H1 (cell line): Measurements from ENCODE around the gene PFN4. TPM values are rescaled to one million over a fixed set of nuclear protein-coding genes. Genes with fewer than 3 reads are reported as not detected.

ENCODE experiments used
- CTCF ChIA-PET: fragments of 300-600 bp; sonication (Branson Sonifier 250); formaldehyde crosslinking; loops from one replicate; lab custom pipeline; 2021; ENCODE audit not compliant: partially characterized antibody; lab: Charles Lee
- POLR2A ChIA-PET: fragments of 300-600 bp; sonication (Branson Sonifier 250); formaldehyde crosslinking; loops from one replicate; lab custom pipeline; 2021; ENCODE audit warnings: inconsistent platforms; ENCODE audit not compliant: partially characterized antibody; lab: Charles Lee
- DNase-seq, 2 experiments: peaks; one replicate each; pipeline versions ENCODE4 v3.0.0 to v3.0.0-alpha.2; 2010 to 2022; ENCODE audit warnings: low spot score in 2 of 2, low read depth in 1 of 2, mixed read lengths in 1 of 2
- FAIRE-seq: peaks from 2 replicates; lab custom pipeline; 2011; peaks lifted over from hg19 to GRCh38; lab: Jason Lieb, UNC
- H2AFZ ChIP-seq: 2 replicates; pipeline ENCODE4 v1.8.1; 2012; ENCODE audit warnings: low read length, inconsistent platforms
- H2AK5ac ChIP-seq: 2 replicates; pipeline ENCODE4 v1.6.1; 2013; ENCODE audit warnings: low read depth, low read length
- H2BK120ac ChIP-seq: replicated peaks from 2 replicates; pipeline ENCODE3; 2013; ENCODE audit warnings: low read depth, low read length, inconsistent platforms
- H2BK12ac ChIP-seq: 2 replicates; pipeline ENCODE4 v1.6.1; 2013; ENCODE audit warnings: low read depth, low read length
- H2BK15ac ChIP-seq: 2 replicates; pipeline ENCODE4 v1.6.1; 2013; ENCODE audit warnings: low read length
- H2BK20ac ChIP-seq: 2 replicates; pipeline ENCODE4 v1.6.1; 2013; ENCODE audit warnings: low read length
- H2BK5ac ChIP-seq: 2 replicates; pipeline ENCODE4 v1.6.1; 2013; ENCODE audit warnings: low read depth, low read length
- H3K14ac ChIP-seq: 2 replicates; pipeline ENCODE4 v1.6.1; 2013; ENCODE audit warnings: inconsistent platforms; ENCODE audit not compliant: insufficient read length
- H3K18ac ChIP-seq: 2 replicates; pipeline ENCODE4 v1.6.1; 2013; ENCODE audit warnings: low read length; ENCODE audit errors: extremely low read depth
- H3K23ac ChIP-seq: 2 replicates; pipeline ENCODE4 v1.6.1; 2013; ENCODE audit warnings: inconsistent platforms; ENCODE audit not compliant: insufficient read length
- H3K23me2 ChIP-seq: 2 replicates; pipeline ENCODE4 v1.6.1; 2013; ENCODE audit warnings: low read depth, low read length
- H3K27ac ChIP-seq: 2 replicates; pipeline ENCODE4 v1.6.1; 2011; ENCODE audit warnings: low read depth, low read length, inconsistent platforms
- H3K27me3 ChIP-seq, 4 experiments: replicated peaks in 1 of 4; 1 replicate in 1 of 4; 2 replicates in 3 of 4; pipeline versions ENCODE4 v1.6.1 to v1.8.1; 2011 to 2013; ENCODE audit warnings: low read length in 3 of 4, mild to moderate bottlenecking in 3 of 4, inconsistent platforms in 2 of 4, mixed read lengths in 2 of 4, moderate library complexity in 1 of 4; ENCODE audit not compliant: control insufficient read depth in 3 of 4, insufficient read depth in 3 of 4; ENCODE audit errors: extremely low read depth in 1 of 4
- H3K36me3 ChIP-seq, 4 experiments: 2 replicates each; pipeline versions ENCODE4 v1.6.1 to v1.8.1; 2011 to 2013; ENCODE audit warnings: mild to moderate bottlenecking in 4 of 4, low read length in 3 of 4, moderate library complexity in 2 of 4, control low read depth in 1 of 4, inconsistent platforms in 1 of 4; ENCODE audit not compliant: insufficient read depth in 4 of 4, control insufficient read depth in 2 of 4
- H3K4ac ChIP-seq: replicated peaks from 2 replicates; pipeline ENCODE3; 2013; ENCODE audit warnings: low read length, low read depth, mixed read lengths, inconsistent platforms; ENCODE audit not compliant: insufficient read length
- H3K4me1 ChIP-seq, 4 experiments: replicated peaks in 1 of 4; 1 replicate in 1 of 4; 2 replicates in 3 of 4; pipeline versions ENCODE4 v1.6.1 to v1.8.1; 2011 to 2013; ENCODE audit warnings: low read length in 3 of 4, inconsistent platforms in 2 of 4, mixed read lengths in 1 of 4; ENCODE audit not compliant: insufficient read depth in 4 of 4, control insufficient read depth in 3 of 4
- H3K4me2 ChIP-seq, 2 experiments: 2 replicates each; pipeline versions ENCODE4 v1.6.1 to v1.8.1; 2011 to 2013; ENCODE audit warnings: low read depth in 2 of 2, low read length in 2 of 2, control low read depth in 1 of 2, inconsistent platforms in 1 of 2, mild to moderate bottlenecking in 1 of 2; ENCODE audit not compliant: insufficient read depth in 1 of 2
- H3K4me3 ChIP-seq, 4 experiments: fragments of 200-600, 300-600 bp in 1 of 4; sonication (generic), shearing (Covaris generic), sonication (Bioruptor Twin) in 1 of 4; 2 replicates each; pipeline versions ENCODE4 v1.5.1 to v1.8.1; 2011 to 2016; ENCODE audit warnings: low read length in 4 of 4, low read depth in 3 of 4, control low read depth in 2 of 4, inconsistent platforms in 2 of 4, mild to moderate bottlenecking in 2 of 4, mixed read lengths in 1 of 4, moderate library complexity in 1 of 4; ENCODE audit not compliant: insufficient read depth in 2 of 4; ENCODE audit errors: extremely low read depth in 1 of 4
- H3K56ac ChIP-seq: replicated peaks from 2 replicates; pipeline ENCODE3; 2013; ENCODE audit warnings: low read depth, mild to moderate bottlenecking, mixed read lengths, low read length, inconsistent platforms; ENCODE audit not compliant: insufficient read length
- H3K79me1 ChIP-seq: 2 replicates; pipeline ENCODE4 v1.6.1; 2013; ENCODE audit warnings: low read depth, low read length, control low read depth
- H3K79me2 ChIP-seq, 2 experiments: 2 replicates each; pipeline versions ENCODE4 v1.6.1 to v1.8.1; 2012 to 2013; ENCODE audit warnings: low read length in 2 of 2, mild to moderate bottlenecking in 2 of 2, inconsistent platforms in 1 of 2; ENCODE audit not compliant: insufficient read depth in 2 of 2, control insufficient read depth in 1 of 2
- H3K9ac ChIP-seq, 4 experiments: replicated peaks in 1 of 4; 1 replicate in 1 of 4; 2 replicates in 3 of 4; pipeline versions ENCODE4 v1.6.1 to v1.8.1; 2011 to 2013; ENCODE audit warnings: low read depth in 3 of 4, low read length in 3 of 4, control low read depth in 2 of 4, mild to moderate bottlenecking in 2 of 4, moderate library complexity in 2 of 4, inconsistent platforms in 1 of 4; ENCODE audit errors: extremely low read depth in 1 of 4
- H3K9me3 ChIP-seq, 2 experiments: 2 replicates each; pipeline versions ENCODE4 v1.6.1 to v1.8.1; 2012 to 2013; ENCODE audit warnings: mild to moderate bottlenecking in 2 of 2, moderate library complexity in 2 of 2, control low read depth in 1 of 2, inconsistent platforms in 1 of 2, low read depth in 1 of 2, low read length in 1 of 2, mixed read lengths in 1 of 2; ENCODE audit not compliant: insufficient read depth in 2 of 2
- H4K20me1 ChIP-seq, 2 experiments: replicated peaks in 1 of 2; 2 replicates each; pipeline versions ENCODE3 to v1.8.1; 2011 to 2013; ENCODE audit warnings: inconsistent platforms in 2 of 2, low read length in 2 of 2, mild to moderate bottlenecking in 1 of 2; ENCODE audit not compliant: insufficient read depth in 2 of 2, control insufficient read depth in 1 of 2
- H4K5ac ChIP-seq: 2 replicates; pipeline ENCODE4 v1.6.1; 2013; ENCODE audit warnings: low read length, low read depth, mixed read lengths, inconsistent platforms; ENCODE audit not compliant: insufficient read length
- H4K8ac ChIP-seq: 2 replicates; pipeline ENCODE4 v1.8.0; 2013; ENCODE audit warnings: mild to moderate bottlenecking, moderate library complexity, low read length, inconsistent platforms; ENCODE audit not compliant: insufficient read depth; ENCODE audit errors: extremely low read depth
- H4K91ac ChIP-seq: replicated peaks from 2 replicates; pipeline ENCODE3; 2013; ENCODE audit warnings: low read length, mixed read lengths, inconsistent platforms; ENCODE audit not compliant: insufficient read length
- BACH1 ChIP-seq: IDR thresholded peaks from 2 replicates; pipeline ENCODE4 v1.6.1; 2012; ENCODE audit warnings: low read length, improper control_type of control experiment
- CBX8 ChIP-seq: fragments of 300-800, 300-1000 bp; sonication (generic); IDR thresholded peaks from 2 replicates; pipeline ENCODE4 v1.7.1; 2016; ENCODE audit warnings: low read depth, low read length, borderline replicate concordance
- CEBPB ChIP-seq: IDR thresholded peaks from 2 replicates; pipeline ENCODE4 v1.6.1; 2012; ENCODE audit warnings: low read depth, low read length
- CHD2 ChIP-seq: IDR thresholded peaks from 2 replicates; pipeline ENCODE4 v1.6.1; 2012; ENCODE audit warnings: low read length, improper control_type of control experiment
- JUND ChIP-seq: IDR thresholded peaks from 2 replicates; pipeline ENCODE4 v1.6.1; 2011; ENCODE audit warnings: mild to moderate bottlenecking, improper control_type of control experiment, low read length
- KDM1A ChIP-seq: fragments of 200-600, 300-600 bp; sonication (generic); IDR thresholded peaks from 2 replicates; pipeline ENCODE4 v1.7.1; 2016; ENCODE audit warnings: mild to moderate bottlenecking, low read length, borderline replicate concordance
- RFX5 ChIP-seq: IDR thresholded peaks from 2 replicates; pipeline ENCODE4 v1.6.1; 2011; ENCODE audit warnings: low read depth, low read length, improper control_type of control experiment, borderline replicate concordance
- TAF1 ChIP-seq: IDR thresholded peaks from 2 replicates; pipeline ENCODE4 v1.6.1; 2011; ENCODE audit warnings: mild to moderate bottlenecking, low read depth, low read length
- YY1 ChIP-seq: IDR thresholded peaks from 2 replicates; pipeline ENCODE4 v1.6.1; 2011; ENCODE audit warnings: low read depth, mild to moderate bottlenecking, low read length
- polyA plus RNA-seq, 7 experiments: library from polyadenylated mRNA; depleted of rRNA in 3 of 7; stranded (reverse) in 5 of 7; unstranded in 2 of 7; fragments of >200 nt in 5 of 7; fragments of 200-250 nt in 2 of 7; gene quantifications; 1 replicate in 5 of 7; 2 replicates in 1 of 7; 4 replicates in 1 of 7; pipeline versions ENCODE4 v1.2.1 to v1.2.3, GENCODE V29; 2011 to 2013; ENCODE audit warnings: missing spikeins in 2 of 7, mixed read lengths in 2 of 7
- total RNA-seq: library from RNA; stranded (reverse); fragmentation: NEBNext Ultra II Directional; extraction: Animal tissue kit (Norgen Biotek cat#: 25700); gene quantifications from 2 replicates; pipeline ENCODE4 v1.2.1, GENCODE V29; 2021

PFN4 gene
- total and polyA plus RNA-seq, 2 of the 8 experiments (the other 6 are each of a cell fraction or from before 2014, with no cell fraction given) = not detected

DNA sequence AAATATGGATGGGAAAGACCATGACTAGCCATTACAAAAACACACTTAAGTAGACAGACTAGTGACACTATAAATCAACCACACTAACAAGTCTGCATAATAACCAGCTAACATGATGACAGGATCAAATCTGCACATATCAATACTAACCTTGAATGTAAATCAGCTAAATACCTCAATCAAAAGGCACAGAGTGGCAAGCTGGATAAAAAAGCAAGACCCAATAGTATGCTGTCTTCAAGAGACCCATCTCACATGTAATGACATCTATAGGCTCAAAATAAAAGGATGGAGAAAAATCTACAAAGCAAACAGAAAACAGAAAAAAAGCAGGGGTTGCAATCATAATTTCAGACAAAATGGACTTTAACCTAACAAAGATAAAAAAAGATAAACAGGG lies 16.3 kb downstream of the PFN4 start:
- Histone ChIP-seq H3K36me3 (no peaks in the 10 kb centered on the region), H4K8ac (no peak overlapping the region), H3K27me3 (no peaks in the 10 kb centered on the region), H2AK5ac (no peak overlapping the region), H3K56ac (no peak overlapping the region), H3K79me2 (no peaks in the 10 kb centered on the region), H4K5ac (no peak overlapping the region), H2BK120ac (no peak overlapping the region), H3K4ac (no peak overlapping the region), H3K9me3 (no peaks in the 10 kb centered on the region; a peak in 1 of 4 replicates), H2BK15ac (no peak overlapping the region), H3K14ac (no peak overlapping the region), H2AFZ (no peak overlapping the region)
- POLR2A ChIA-PET = interaction anchor here (1.3 kb wide), 1 partner anchor 15 kb away, joined by 3 read pairs; no protein-coding TSS in a partner anchor
- no peak for TF ChIP-seq BACH1
- no peak for TF ChIP-seq CEBPB
- no peak for TF ChIP-seq TAF1
- TF ChIP-seq CBX8 = no peak
- no peak for TF ChIP-seq JUND
- no peak for TF ChIP-seq CHD2
- TF ChIP-seq YY1 = no peak
- no peak for TF ChIP-seq KDM1A
- no peak for TF ChIP-seq RFX5
- TF ChIP-seq, all 59 proteins: peak for 0
- no peak for FAIRE-seq
- no peak overlapping the region for H3K4me2 ChIP-seq
- no peak overlapping the region for H3K23ac ChIP-seq
- no peak overlapping the region for H2BK12ac ChIP-seq
- H3K27ac ChIP-seq = no peak overlapping the region
- no peak overlapping the region for H2BK5ac ChIP-seq
- H2BK20ac ChIP-seq = no peak overlapping the region
- H3K23me2 ChIP-seq = no peaks in the 10 kb centered on the region
- H3K18ac ChIP-seq = no peak overlapping the region
- no peaks in the 10 kb centered on the region for H3K79me1 ChIP-seq
- H3K4me1 ChIP-seq = no peaks in the 10 kb centered on the region
- CTCF ChIA-PET = interaction anchor here (0.7 to 0.9 kb wide), 3 partner anchors 54 to 248 kb away, joined by 3 to 4 read pairs (median 3); no protein-coding TSS in a partner anchor
- no peaks in the 10 kb centered on the region for H4K20me1 ChIP-seq
- H3K9ac ChIP-seq = no peak overlapping the region
- no peak overlapping the region for H3K4me3 ChIP-seq
- DNase-seq = no peak
- H4K91ac ChIP-seq = no peak overlapping the region
